ENCODE measurements around the gene PAX4. TPM values are rescaled to one million over a fixed set of nuclear protein-coding genes. Genes with fewer than 3 reads are reported as not detected.

PAX4 gene, protein sequence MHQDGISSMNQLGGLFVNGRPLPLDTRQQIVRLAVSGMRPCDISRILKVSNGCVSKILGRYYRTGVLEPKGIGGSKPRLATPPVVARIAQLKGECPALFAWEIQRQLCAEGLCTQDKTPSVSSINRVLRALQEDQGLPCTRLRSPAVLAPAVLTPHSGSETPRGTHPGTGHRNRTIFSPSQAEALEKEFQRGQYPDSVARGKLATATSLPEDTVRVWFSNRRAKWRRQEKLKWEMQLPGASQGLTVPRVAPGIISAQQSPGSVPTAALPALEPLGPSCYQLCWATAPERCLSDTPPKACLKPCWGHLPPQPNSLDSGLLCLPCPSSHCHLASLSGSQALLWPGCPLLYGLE
- total RNA-seq, result not detected
- not detected for polyA plus RNA-seq

DNA sequence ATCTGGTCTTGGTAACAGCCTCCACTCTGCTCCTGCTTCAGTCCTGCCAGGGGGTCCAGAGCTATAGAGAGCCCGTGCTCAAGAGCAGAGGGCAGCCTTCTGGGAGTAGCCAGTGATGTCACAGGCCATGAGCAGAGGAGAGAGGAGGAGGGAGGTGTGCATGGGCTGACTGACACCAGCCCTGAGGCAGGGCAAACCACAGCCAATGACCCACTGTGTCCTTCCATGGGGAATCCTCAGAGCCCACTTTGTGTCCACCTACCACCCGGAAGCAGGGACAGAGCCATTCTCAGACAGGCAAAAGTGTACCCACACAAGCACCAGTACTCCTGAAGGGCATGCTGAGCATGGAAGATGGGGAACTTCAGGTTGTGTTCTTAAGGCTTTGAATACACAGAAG lies at the start of gene PAX4:
Gene PAX4, minus strand, starts transcription at position 101 of the 400 bp plus-strand sequence. CDS start 2,214 bp downstream, outside the sequence.
- Histone ChIP-seq H3K4me3 (ENCODE audit: low read depth, low read length) (no peak within 1 kb of the TSS), H3K27ac (ENCODE audit: low read depth) (no peak within 1 kb of the TSS), H3K4me1 (ENCODE audit: insufficient read depth) (no peaks in the 10 kb centered on the region), H3K36me3 (ENCODE audit: insufficient read depth) (no peaks in the 10 kb centered on the region)
- WGBS, result 58% methylated on average over 2 of the region's 2 CpGs
- no peak for DNase-seq (ENCODE audit: extremely low spot score)

DNA sequence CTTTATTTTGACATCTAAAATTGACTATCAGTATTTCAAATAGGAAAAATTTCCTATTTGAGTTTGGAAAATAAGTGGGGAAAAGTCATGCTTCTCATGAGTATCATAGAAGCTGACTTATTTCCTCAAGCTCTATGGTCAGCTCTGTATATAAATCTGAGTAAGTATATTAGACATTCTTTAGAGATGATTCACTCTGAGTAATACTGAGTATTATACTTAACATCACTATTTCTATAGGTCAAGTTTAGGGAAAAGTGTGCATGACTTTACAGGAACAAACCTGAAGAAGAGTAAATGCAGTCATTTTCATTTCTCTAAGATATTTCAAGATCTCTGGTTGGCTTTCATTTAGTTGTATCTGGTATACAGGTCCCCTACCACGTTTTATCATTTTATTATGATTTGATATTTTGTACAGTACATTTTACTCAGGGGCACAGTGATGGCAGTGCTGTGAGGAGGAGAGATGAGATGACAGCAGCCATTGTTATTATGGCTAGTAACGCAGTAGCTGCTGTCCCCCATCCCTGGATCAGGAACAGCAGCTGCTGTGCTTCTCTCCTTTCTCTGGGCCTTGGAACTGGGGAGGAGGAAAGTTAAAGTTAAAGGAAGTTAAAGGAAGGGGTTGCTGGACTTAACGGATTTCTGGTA lies 49.2 kb upstream of the PAX4 start:
- no peak overlapping the region for H3K27ac ChIP-seq (ENCODE audit: low read depth)
- DNase-seq (ENCODE audit: extremely low spot score), result no peak
- H3K4me3 ChIP-seq (ENCODE audit: low read depth, low read length), result no peak overlapping the region
- no peaks in the 10 kb centered on the region for H3K4me1 ChIP-seq (ENCODE audit: insufficient read depth)
- H3K36me3 ChIP-seq (ENCODE audit: insufficient read depth), result no peaks in the 10 kb centered on the region
- WGBS, result 72% methylated on average over 3 of the region's 3 CpGs

DNA sequence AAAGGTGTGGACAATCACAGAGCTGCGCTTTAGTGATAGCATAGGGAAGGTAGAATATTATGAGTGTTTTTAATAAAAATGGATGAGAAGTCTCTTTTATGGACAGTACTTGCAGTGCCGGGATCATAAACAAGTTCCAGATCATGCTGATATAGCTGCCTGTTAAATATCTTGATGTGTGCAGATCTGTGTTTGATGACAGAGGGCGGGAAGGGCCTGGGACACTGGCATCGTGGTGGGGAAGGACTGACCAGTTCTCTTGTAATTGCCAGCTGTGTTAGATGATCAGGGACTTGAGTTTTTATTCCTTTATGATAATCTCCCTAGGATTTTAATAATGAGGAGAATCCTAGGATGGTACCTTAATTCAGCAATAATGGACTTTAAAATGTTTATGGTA lies 48.7 kb upstream of the PAX4 start:
- no peaks in the 10 kb centered on the region for H3K36me3 ChIP-seq (ENCODE audit: insufficient read depth)
- WGBS, result 75% methylated on average over 4 of the region's 4 CpGs
- no peak for DNase-seq (ENCODE audit: extremely low spot score)
- H3K27ac ChIP-seq (ENCODE audit: low read depth), result no peak overlapping the region
- H3K4me1 ChIP-seq (ENCODE audit: insufficient read depth), result no peaks in the 10 kb centered on the region
- H3K4me3 ChIP-seq (ENCODE audit: low read depth, low read length), result no peak overlapping the region

DNA sequence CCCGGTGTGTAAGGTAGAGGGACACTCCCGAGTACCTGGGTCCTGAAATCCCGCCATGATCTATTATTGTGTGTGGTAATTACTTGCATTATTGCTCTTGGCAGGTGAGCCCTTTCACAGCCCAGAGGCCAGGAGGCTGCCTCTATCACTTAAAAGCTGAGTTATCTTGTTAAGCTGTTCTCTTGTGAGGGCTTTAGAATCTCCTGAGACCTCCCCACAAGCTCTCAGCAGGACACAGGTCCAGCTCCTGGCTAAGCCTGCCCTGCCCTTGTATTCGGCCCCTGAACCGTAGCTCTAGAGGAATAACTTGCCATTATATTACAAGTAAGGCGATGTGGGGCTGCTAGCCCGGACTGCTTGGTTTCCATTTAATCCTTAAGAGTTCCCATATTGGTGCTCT lies 48.0 kb upstream of the PAX4 start:
- 86% methylated on average over 7 of the region's 7 CpGs for WGBS
- H3K4me1 ChIP-seq (ENCODE audit: insufficient read depth), result no peaks in the 10 kb centered on the region
- no peaks in the 10 kb centered on the region for H3K36me3 ChIP-seq (ENCODE audit: insufficient read depth)

DNA sequence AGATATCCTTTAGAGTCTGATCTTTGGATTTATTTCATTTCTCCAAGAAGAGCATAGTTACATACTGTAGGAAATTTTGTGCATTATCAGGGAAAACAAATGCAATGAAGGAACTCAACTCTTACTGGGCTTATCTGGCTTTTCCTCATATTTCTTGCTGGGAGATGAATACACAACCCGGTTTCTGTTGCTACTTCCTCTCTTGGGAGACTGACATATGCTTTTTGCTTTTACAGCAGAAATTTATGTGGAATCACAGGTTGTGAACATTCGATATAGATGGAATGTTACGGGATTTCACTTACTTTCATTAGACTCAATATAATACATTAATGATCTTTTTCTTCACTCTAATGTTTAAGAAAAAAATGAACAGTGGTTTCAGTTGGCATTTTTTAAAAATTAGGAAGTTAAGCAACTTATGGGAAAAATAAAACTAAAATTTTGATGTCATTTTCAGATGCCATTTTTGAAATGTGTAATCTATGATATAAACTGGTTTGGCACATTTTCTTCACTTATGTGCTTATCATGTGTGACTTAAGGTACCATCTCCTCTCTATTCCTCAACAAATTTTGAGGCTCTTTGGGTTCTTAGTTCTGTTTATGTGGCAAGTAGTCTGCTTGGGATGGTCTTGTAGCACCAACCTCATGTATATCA lies 41.2 kb upstream of the PAX4 start:
- H3K4me1 ChIP-seq (ENCODE audit: insufficient read depth), result peaks cover 2% of the 10 kb centered on the region
- no peak overlapping the region for H3K4me3 ChIP-seq (ENCODE audit: low read depth, low read length)
- DNase-seq (ENCODE audit: extremely low spot score), result no peak
- peaks cover 1% of the 10 kb centered on the region for H3K36me3 ChIP-seq (ENCODE audit: insufficient read depth)
- 86% methylated on average over 3 of the region's 3 CpGs for WGBS
- H3K27ac ChIP-seq (ENCODE audit: low read depth), result no peak overlapping the region

More for the DNA sequence above, 48.0 kb upstream of the PAX4 start:
- Histone ChIP-seq H3K27ac (ENCODE audit: low read depth) (no peak overlapping the region), H3K4me3 (ENCODE audit: low read depth, low read length) (no peak overlapping the region)
- DNase-seq (ENCODE audit: extremely low spot score), result no peak

DNA sequence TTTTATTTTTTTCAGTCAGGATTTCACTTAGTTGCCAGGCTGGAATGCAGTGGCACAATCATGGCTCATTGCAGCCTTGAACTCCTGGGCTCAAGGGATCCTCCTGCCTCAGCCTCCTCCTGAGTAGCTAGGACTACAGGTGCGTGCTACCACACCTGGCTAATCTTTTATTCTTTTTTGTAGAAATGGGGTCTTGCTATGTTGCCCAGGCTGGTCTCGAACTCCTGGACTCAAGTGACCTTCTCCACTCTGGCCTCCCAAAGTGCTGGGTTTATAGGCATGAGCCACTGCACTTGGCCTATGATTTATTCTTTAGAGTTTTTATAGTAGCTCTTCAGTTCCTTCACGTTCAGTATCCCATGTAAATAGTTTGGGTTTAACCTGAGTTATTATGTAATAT lies 39.6 kb upstream of the PAX4 start:
- peaks cover 1% of the 10 kb centered on the region for H3K36me3 ChIP-seq (ENCODE audit: insufficient read depth)
- WGBS, result 83% methylated on average over 3 of the region's 3 CpGs
- no peak overlapping the region for H3K4me3 ChIP-seq (ENCODE audit: low read depth, low read length)
- DNase-seq (ENCODE audit: extremely low spot score), result no peak
- H3K4me1 ChIP-seq (ENCODE audit: insufficient read depth), result peaks cover 2% of the 10 kb centered on the region
- no peak overlapping the region for H3K27ac ChIP-seq (ENCODE audit: low read depth)

DNA sequence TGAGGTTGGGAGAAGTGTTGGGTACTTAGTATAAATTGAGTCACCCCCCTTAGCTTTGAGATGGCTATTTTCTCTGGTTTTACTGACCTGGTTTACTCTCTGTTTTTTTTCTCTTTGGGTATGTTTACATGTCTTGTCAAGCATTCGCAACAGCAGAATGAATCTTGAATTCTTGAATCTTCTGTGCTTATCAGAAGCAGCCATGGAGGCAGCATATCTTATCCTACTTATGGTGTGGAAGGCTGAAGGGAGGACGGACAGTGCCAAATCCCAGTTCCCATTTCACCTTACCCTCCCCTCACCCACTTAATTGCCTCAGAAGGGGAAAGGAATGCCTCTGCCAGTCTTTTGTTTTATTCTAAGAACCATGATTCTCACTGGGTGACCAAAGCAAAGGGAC lies 37.8 kb upstream of the PAX4 start:
- H3K4me1 ChIP-seq (ENCODE audit: insufficient read depth), result peaks cover 2% of the 10 kb centered on the region
- H3K4me3 ChIP-seq (ENCODE audit: low read depth, low read length), result no peak overlapping the region
- WGBS, result 54% methylated on average over 2 of the region's 2 CpGs
- peaks cover 1% of the 10 kb centered on the region for H3K36me3 ChIP-seq (ENCODE audit: insufficient read depth)
- H3K27ac ChIP-seq (ENCODE audit: low read depth), result no peak overlapping the region
- DNase-seq (ENCODE audit: extremely low spot score), result no peak

DNA sequence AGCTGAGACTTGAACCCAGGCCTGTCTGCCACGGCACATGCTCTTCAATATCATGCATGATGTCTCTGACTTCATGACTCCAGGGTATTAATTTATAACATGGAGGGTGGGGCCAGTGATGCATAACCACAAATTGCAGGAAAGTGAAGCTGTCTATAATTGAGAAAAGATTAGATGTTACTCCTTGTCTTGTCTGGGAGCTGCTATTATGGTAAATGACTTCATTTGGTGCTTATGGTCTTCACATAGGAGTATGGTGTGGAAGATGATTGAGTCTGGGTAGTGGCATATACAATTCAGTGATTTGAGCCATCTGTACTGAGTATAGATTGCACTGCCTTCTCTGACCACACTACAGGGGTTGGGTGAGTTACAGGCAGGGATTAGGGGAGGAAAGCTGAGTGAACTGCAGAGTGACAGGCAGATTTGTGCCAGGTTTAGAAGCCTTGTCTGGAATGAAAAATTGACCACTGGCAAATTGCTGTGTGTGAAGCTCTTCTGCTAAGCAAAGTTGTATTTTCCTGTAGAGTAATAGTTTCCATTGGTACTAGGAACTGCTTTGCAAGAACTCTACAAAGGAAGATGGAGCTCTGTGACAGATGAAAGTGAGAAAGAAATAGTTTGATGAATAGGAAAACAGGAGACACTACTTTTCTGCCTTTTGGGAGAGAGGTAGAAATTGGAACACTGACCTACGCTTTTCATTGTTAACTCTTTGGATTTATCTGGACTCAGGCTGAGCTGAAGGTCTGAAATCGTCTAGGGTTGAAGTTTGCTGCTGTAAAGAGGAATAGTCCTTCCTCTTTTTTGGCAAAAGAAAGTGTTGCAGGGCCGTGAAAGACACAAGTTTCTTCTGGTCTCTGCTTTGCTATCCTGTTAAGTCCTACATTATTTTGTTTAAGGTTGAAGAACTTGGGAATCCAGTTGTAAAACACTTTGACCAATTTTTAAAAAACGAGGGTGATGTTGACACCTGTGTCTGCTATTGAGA lies 36.8 kb upstream of the PAX4 start:
- no peak for DNase-seq (ENCODE audit: extremely low spot score)
- WGBS, result 61% methylated on average over 5 of the region's 5 CpGs
- H3K4me1 ChIP-seq (ENCODE audit: insufficient read depth), result peaks cover 2% of the 10 kb centered on the region
- no peak overlapping the region for H3K27ac ChIP-seq (ENCODE audit: low read depth)
- no peak overlapping the region for H3K4me3 ChIP-seq (ENCODE audit: low read depth, low read length)
- peaks cover 1% of the 10 kb centered on the region for H3K36me3 ChIP-seq (ENCODE audit: insufficient read depth)

DNA sequence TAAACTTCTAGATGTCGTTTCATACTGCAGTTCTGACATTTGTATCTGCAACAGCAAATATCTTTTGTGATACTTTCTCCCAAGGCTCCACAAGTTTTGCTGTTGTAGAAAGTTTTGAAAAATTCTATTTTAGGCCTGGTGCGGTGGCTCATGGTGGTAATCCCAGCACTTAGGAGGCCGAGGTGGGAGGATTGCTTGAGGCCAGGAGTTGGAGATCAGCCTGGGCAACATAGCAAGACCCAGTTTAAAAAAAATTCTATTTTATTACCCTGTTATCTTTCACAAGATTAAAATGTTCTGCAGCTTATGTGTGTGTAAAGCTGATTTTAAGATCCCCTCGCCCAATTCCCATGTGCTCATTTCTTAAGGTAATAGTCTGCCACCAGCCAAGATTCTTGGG lies 35.5 kb upstream of the PAX4 start:
- WGBS, result 89% methylated on average over 4 of the region's 4 CpGs
- peaks cover 1% of the 10 kb centered on the region for H3K36me3 ChIP-seq (ENCODE audit: insufficient read depth)
- no peak overlapping the region for H3K27ac ChIP-seq (ENCODE audit: low read depth)
- DNase-seq (ENCODE audit: extremely low spot score), result no peak
- H3K4me3 ChIP-seq (ENCODE audit: low read depth, low read length), result peak overlapping the region; percentile 5
- H3K4me1 ChIP-seq (ENCODE audit: insufficient read depth), result peaks cover 2% of the 10 kb centered on the region

DNA sequence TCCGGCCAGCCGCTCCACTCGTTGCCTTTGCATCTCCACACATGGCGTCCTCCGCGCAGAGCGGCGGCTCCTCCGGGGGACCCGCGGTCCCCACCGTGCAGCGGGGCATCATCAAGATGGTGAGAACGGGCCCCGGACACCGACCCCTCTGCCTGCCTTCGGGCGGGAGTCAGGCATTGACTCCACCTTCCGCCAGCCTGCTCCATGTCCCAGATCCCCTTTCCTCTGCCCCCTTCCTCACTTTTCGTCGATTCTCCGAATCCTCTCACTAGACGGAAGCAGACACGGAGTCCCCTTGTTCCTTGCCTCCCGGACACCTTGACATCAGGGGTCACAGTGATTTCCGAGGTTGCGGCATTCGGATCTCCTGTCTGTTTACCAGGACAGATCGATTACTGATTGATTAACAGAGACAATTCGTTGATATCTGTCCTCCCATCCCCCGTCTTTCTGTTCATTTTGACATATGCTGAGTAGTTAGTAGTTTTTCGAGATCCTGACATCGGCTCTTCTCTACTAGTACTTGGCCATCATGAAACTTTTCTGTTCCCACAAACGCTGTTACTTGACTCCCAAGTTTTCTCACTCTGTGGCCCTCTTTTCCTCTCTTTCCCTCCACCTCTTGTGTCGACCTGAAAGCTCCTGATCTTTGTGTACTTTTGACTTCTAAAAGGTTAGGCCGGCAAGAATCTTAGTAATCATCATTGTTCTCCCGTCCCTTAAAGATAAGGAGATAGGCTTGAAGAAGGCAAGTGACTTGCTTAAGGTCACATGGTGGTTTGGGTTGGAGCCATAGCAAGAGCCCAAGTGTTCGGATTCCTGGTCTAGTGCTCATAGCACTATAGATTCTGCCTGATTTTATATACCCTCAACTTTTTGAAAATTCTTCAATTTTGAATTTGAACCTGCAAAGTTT lies 34.6 kb upstream of the PAX4 start:
- Histone ChIP-seq H3K4me1 (ENCODE audit: insufficient read depth) (peaks cover 2% of the 10 kb centered on the region), H3K36me3 (ENCODE audit: insufficient read depth) (peaks cover 1% of the 10 kb centered on the region), H3K4me3 (ENCODE audit: low read depth, low read length) (peak overlapping the region; percentile 87), H3K27ac (ENCODE audit: low read depth) (peak overlapping the region; percentile 76)
- no peak for DNase-seq (ENCODE audit: extremely low spot score)
- WGBS, result 2% methylated on average over 38 of the region's 38 CpGs

DNA sequence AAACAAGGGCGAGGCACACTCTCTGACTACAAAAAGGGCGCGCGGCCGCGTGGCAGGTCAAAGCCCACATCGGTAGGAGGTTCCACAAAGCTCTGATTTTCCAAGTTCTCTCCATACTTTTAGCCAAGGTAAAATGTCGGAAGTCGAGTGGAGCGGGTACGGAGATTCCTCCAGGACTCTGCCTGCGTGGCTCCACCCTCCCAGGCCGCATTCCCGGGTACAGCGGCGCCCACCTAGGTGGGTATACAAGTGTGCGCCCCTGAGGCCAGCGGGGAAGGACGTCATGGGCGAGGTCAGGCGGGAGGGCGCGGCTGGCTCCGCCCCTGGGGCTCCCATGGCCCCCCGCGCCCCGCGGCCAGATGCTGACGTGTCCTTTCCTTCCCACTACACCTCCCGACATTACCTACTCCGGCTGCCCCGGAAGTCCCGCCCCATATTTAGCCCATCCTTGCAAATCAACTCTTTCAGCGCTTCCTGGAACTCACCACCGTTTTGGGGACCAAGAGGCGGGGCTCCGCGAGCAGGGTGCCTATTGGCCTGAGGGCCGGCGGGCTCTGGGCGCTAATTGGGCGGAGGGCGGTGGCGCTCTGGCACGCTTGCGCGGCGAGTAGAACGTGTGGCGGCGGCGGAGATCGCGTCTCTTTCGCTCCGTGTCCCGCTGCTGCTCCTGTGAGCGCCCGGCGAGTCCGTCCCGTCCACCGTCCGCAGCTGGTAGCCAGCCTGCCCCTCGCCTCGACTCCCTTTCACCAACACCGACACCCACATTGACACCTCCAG lies 33.8 kb upstream of the PAX4 start, which contains the start of gene SND1:
Gene SND1, plus strand, starts transcription at position 639 of the 777 bp plus-strand sequence. CDS start 180 bp downstream, outside the sequence.
- H3K4me3 ChIP-seq (ENCODE audit: low read depth, low read length), result peak within 1 kb of the TSS; percentile 87
- peaks cover 1% of the 10 kb centered on the region for H3K36me3 ChIP-seq (ENCODE audit: insufficient read depth)
- WGBS, result under 1% methylated on average over 67 of the region's 67 CpGs
- peak; percentile 100 for DNase-seq (ENCODE audit: extremely low spot score)
- H3K27ac ChIP-seq (ENCODE audit: low read depth), result peak within 1 kb of the TSS; percentile 94
- no peaks in the 10 kb centered on the region for H3K4me1 ChIP-seq (ENCODE audit: insufficient read depth)
